ENCODE results near the gene SPATA32.

The SPATA32 gene

GRCh38 chr17:45265821-45266220 lies 3.9 kb upstream of the SPATA32 start:
- Histone ChIP-seq H3K36me3 (ENCODE audit: insufficient read depth, low read length) (peaks cover 79% of the 10 kb centered on the region), H3K79me2 (ENCODE audit: insufficient read depth, low read length) (no peaks in the 10 kb centered on the region), H3K9ac (ENCODE audit: low read depth, low read length) (no peak overlapping the region), H3K27ac (ENCODE audit: low read length) (no peak overlapping the region), H3K9me3 (ENCODE audit: insufficient read depth, low read length, severe bottlenecking) (no peaks in the 10 kb centered on the region), H2AFZ (ENCODE audit: low read depth, low read length) (no peak overlapping the region), H4K20me1 (ENCODE audit: insufficient read depth, low read length) (no peaks in the 10 kb centered on the region), H3K4me3 (ENCODE audit: low read depth in 1 of 2, low read length in 2 of 2) (no peak overlapping the region), H3K27me3 (ENCODE audit: insufficient read depth, low read length, poor library complexity) (no peaks in the 10 kb centered on the region), H3K4me2 (ENCODE audit: insufficient read depth, low read length) (no peak overlapping the region), H3K4me1 (ENCODE audit: insufficient read depth, low read length) (peaks cover 7% of the 10 kb centered on the region)
- TF ChIP-seq EZH2 (IDR thresholded peaks at IDR 0.05; ENCODE audit: borderline replicate concordance, low read depth, low read length, severe bottlenecking) = no peak
- TF ChIP-seq CTCF (IDR thresholded peaks at IDR 0.05; ENCODE audit: borderline replicate concordance, extremely low read depth, low read length, poor library complexity, severe bottlenecking) = no peak
- DNase-seq (no peak), ATAC-seq (ENCODE audit: insufficient read depth, low read depth) (no peak)

- Histone ChIP-seq H3K79me2 (ENCODE audit: insufficient read depth, low read length) (no peaks in the 10 kb centered on the region), H2AFZ (ENCODE audit: low read depth, low read length) (no peak overlapping the region), H3K4me3 (ENCODE audit: low read depth in 1 of 2, low read length in 2 of 2) (no peak overlapping the region), H3K27ac (ENCODE audit: low read length) (no peak overlapping the region), H3K36me3 (ENCODE audit: insufficient read depth, low read length) (peaks cover 70% of the 10 kb centered on the region), H4K20me1 (ENCODE audit: insufficient read depth, low read length) (no peaks in the 10 kb centered on the region), H3K4me2 (ENCODE audit: insufficient read depth, low read length) (no peak overlapping the region), H3K4me1 (ENCODE audit: insufficient read depth, low read length) (peaks cover 7% of the 10 kb centered on the region), H3K27me3 (ENCODE audit: insufficient read depth, low read length, poor library complexity) (no peaks in the 10 kb centered on the region), H3K9ac (ENCODE audit: low read depth, low read length) (no peak overlapping the region), H3K9me3 (ENCODE audit: insufficient read depth, low read length, severe bottlenecking) (no peaks in the 10 kb centered on the region)
- DNase-seq = no peak
- TF ChIP-seq EZH2 (IDR thresholded peaks at IDR 0.05; ENCODE audit: borderline replicate concordance, low read depth, low read length, severe bottlenecking) (no peak), CTCF (IDR thresholded peaks at IDR 0.05; ENCODE audit: borderline replicate concordance, extremely low read depth, low read length, poor library complexity, severe bottlenecking) (no peak)
- no peak for ATAC-seq (ENCODE audit: insufficient read depth, low read depth)
These were observed 3.1 kb upstream of the SPATA32 start for GRCh38 chr17:45264988-45265387.

- Histone ChIP-seq H4K20me1 (ENCODE audit: insufficient read depth, low read length) (no peaks in the 10 kb centered on the region), H3K4me3 (ENCODE audit: low read depth in 1 of 2, low read length in 2 of 2) (no peak overlapping the region), H3K9me3 (ENCODE audit: insufficient read depth, low read length, severe bottlenecking) (no peaks in the 10 kb centered on the region), H3K79me2 (ENCODE audit: insufficient read depth, low read length) (no peaks in the 10 kb centered on the region), H3K4me2 (ENCODE audit: insufficient read depth, low read length) (no peak overlapping the region), H3K4me1 (ENCODE audit: insufficient read depth, low read length) (peaks cover 7% of the 10 kb centered on the region), H3K9ac (ENCODE audit: low read depth, low read length) (no peak overlapping the region), H3K36me3 (ENCODE audit: insufficient read depth, low read length) (peaks cover 65% of the 10 kb centered on the region), H2AFZ (ENCODE audit: low read depth, low read length) (no peak overlapping the region), H3K27me3 (ENCODE audit: insufficient read depth, low read length, poor library complexity) (no peaks in the 10 kb centered on the region), H3K27ac (ENCODE audit: low read length) (no peak overlapping the region)
- ATAC-seq (ENCODE audit: insufficient read depth, low read depth) = no peak
- no peak for TF ChIP-seq CTCF (IDR thresholded peaks at IDR 0.05; ENCODE audit: borderline replicate concordance, extremely low read depth, low read length, poor library complexity, severe bottlenecking)
- TF ChIP-seq EZH2 (IDR thresholded peaks at IDR 0.05; ENCODE audit: borderline replicate concordance, low read depth, low read length, severe bottlenecking) = no peak
- no peak for DNase-seq
These were observed 2.5 kb upstream of the SPATA32 start for GRCh38 chr17:45264430-45264829.

GRCh38 chr17:45263477-45263860 lies 1.6 kb upstream of the SPATA32 start:
- H3K36me3 ChIP-seq (ENCODE audit: insufficient read depth, low read length) = peaks cover 55% of the 10 kb centered on the region
- H3K79me2 ChIP-seq (ENCODE audit: insufficient read depth, low read length) = no peaks in the 10 kb centered on the region
- H3K4me3 ChIP-seq (ENCODE audit: low read depth in 1 of 2, low read length in 2 of 2) = no peak overlapping the region
- no peak overlapping the region for H3K4me2 ChIP-seq (ENCODE audit: insufficient read depth, low read length)
- DNase-seq (no peak), ATAC-seq (ENCODE audit: insufficient read depth, low read depth) (no peak)
- TF ChIP-seq EZH2 (IDR thresholded peaks at IDR 0.05; ENCODE audit: borderline replicate concordance, low read depth, low read length, severe bottlenecking) = no peak
- no peak for TF ChIP-seq CTCF (IDR thresholded peaks at IDR 0.05; ENCODE audit: borderline replicate concordance, extremely low read depth, low read length, poor library complexity, severe bottlenecking)
- no peak overlapping the region for H2AFZ ChIP-seq (ENCODE audit: low read depth, low read length)
- H4K20me1 ChIP-seq (ENCODE audit: insufficient read depth, low read length) = no peaks in the 10 kb centered on the region
- no peak overlapping the region for H3K27ac ChIP-seq (ENCODE audit: low read length)
- H3K9ac ChIP-seq (ENCODE audit: low read depth, low read length) = no peak overlapping the region
- H3K27me3 ChIP-seq (ENCODE audit: insufficient read depth, low read length, poor library complexity) = no peaks in the 10 kb centered on the region
- H3K9me3 ChIP-seq (ENCODE audit: insufficient read depth, low read length, severe bottlenecking) = no peaks in the 10 kb centered on the region
- H3K4me1 ChIP-seq (ENCODE audit: insufficient read depth, low read length) = peaks cover 7% of the 10 kb centered on the region

Data from DND-41 (cell line).